Panc1 (cell line): Measurements from ENCODE around the gene CEP192. TPM values are rescaled to one million over a fixed set of nuclear protein-coding genes. Genes with fewer than 3 reads are reported as not detected.

Experiments
- ATAC-seq: fragments of 200-7000 bp; cut with Tn5 transposase; 2 replicates; pipeline ENCODE4 v1.9.1; 2020; ENCODE audit warnings: mild to moderate bottlenecking, moderate library complexity
- BruUV-seq: library from RNA; stranded (reverse); fragments of 400-500 nt; replicated peaks from 2 replicates; lab custom pipeline; 2021; lab: Mats Ljungman, UMichigan
- CTCF ChIA-PET: fragments of 300-600 bp; sonication (Branson Sonifier 250); formaldehyde crosslinking; loops from one replicate; lab custom pipeline; 2022; ENCODE audit warnings: antibody characterized with exemption; lab: Charles Lee
- POLR2A ChIA-PET: fragments of 300-600 bp; sonication (Branson Sonifier 250); formaldehyde crosslinking; loops from one replicate; lab custom pipeline; 2022; ENCODE audit warnings: antibody characterized with exemption; lab: Charles Lee
- DNase-seq: peaks from one replicate; pipeline ENCODE4 v3.0.0-alpha.2; 2010; ENCODE audit warnings: low read depth, low spot score
- H3K27ac ChIP-seq: 2 replicates; pipeline ENCODE4 v1.5.1; 2011; ENCODE audit warnings: mild to moderate bottlenecking, low read length, inconsistent platforms
- H3K27me3 ChIP-seq: fragments of 200-500 bp; sonication (Bioruptor generic); 2 replicates; pipeline ENCODE4 v1.6.0; 2014; ENCODE audit warnings: low read length, inconsistent platforms; ENCODE audit not compliant: control insufficient read depth, insufficient read depth
- H3K36me3 ChIP-seq: fragments of 200-500 bp; sonication (Bioruptor generic); 2 replicates; pipeline ENCODE4 v1.5.1; 2014; ENCODE audit warnings: inconsistent platforms, mild to moderate bottlenecking, low read length, moderate library complexity; ENCODE audit not compliant: control insufficient read depth, insufficient read depth
- H3K4me1 ChIP-seq: 2 replicates; pipeline ENCODE4 v1.5.1; 2011; ENCODE audit warnings: inconsistent platforms, mild to moderate bottlenecking, low read length, moderate library complexity; ENCODE audit not compliant: control insufficient read depth, insufficient read depth
- H3K4me3 ChIP-seq, 2 experiments: 2 replicates each; pipeline ENCODE4 v1.5.1; 2011 to 2012; ENCODE audit warnings: low read depth in 2 of 2, low read length in 2 of 2, mild to moderate bottlenecking in 2 of 2, inconsistent platforms in 1 of 2, moderate library complexity in 1 of 2
- H3K9me3 ChIP-seq: fragments of 200-500 bp; sonication (Bioruptor generic); 2 replicates; pipeline ENCODE4 v1.5.1; 2014; ENCODE audit warnings: low read depth, mild to moderate bottlenecking, inconsistent platforms, low read length, moderate library complexity; ENCODE audit not compliant: control insufficient read depth, insufficient read depth
- CTCF ChIP-seq: fragments of 450-650 bp; IDR thresholded peaks from 2 replicates; pipeline ENCODE4 v1.5.1; 2017; ENCODE audit warnings: mild to moderate bottlenecking
- POLR2AphosphoS5 ChIP-seq: IDR thresholded peaks from 2 replicates; pipeline ENCODE4 v1.6.1; 2012; ENCODE audit warnings: mild to moderate bottlenecking, low read depth, low read length, moderate library complexity
- REST ChIP-seq, 2 experiments: IDR thresholded peaks; 2 replicates each; pipeline ENCODE4 v1.6.1; 2011 to 2012; ENCODE audit warnings: low read depth in 2 of 2, control low read depth in 1 of 2, low read length in 1 of 2, mild to moderate bottlenecking in 1 of 2, moderate library complexity in 1 of 2; ENCODE audit not compliant: insufficient read depth in 1 of 2
- SIN3A ChIP-seq: IDR thresholded peaks from 2 replicates; pipeline ENCODE4 v1.6.1; 2012; ENCODE audit warnings: low read depth, mild to moderate bottlenecking, low read length, moderate library complexity, borderline replicate concordance; ENCODE audit not compliant: insufficient read depth
- TCF7L2 ChIP-seq: IDR thresholded peaks from 2 replicates; pipeline ENCODE4 v1.6.1; 2011; ENCODE audit warnings: mild to moderate bottlenecking, low read depth, low read length, inconsistent platforms
- in situ Hi-C: cut with HindIII; loops from 2 replicates; pipeline ENCODE4 v1.10.0; 2016; ENCODE audit warnings: low sequenced_read_pairs, low pct_unique_long_range_greater_than_20kb
- intact Hi-C: fragments of 100-400 bp; cut with micrococcal nuclease; formaldehyde crosslinking; loops from one replicate; pipeline ENCODE4 v1.10.0; 2022; ENCODE audit not compliant: unreplicated experiment
- total RNA-seq: library from RNA; stranded (reverse); gene quantifications from one replicate; pipeline ENCODE4 v1.2.1, GENCODE V29; 2021; ENCODE audit not compliant: unreplicated experiment

Gene CEP192
- total RNA-seq, 1 experiment from 2014 or later: 27.2 TPM

- TF ChIP-seq SIN3A: no peak
- no peak for TF ChIP-seq REST (IDR thresholded peaks at IDR 0.05; ENCODE audit: insufficient read depth in 1 of 2, low read depth in 2 of 2, low read length in 1 of 2)
- TF ChIP-seq TCF7L2: no peak
- no peak for TF ChIP-seq CTCF
- no peak for TF ChIP-seq POLR2AphosphoS5
- intact Hi-C loops: loop anchor here (10.0 kb wide), 1 partner anchor 76 kb away; no protein-coding TSS in a partner anchor
- H3K36me3 ChIP-seq: peaks cover 17% of the 10 kb centered on the region
- ChIA-PET CTCF (no interaction called here), POLR2A (no interaction called here)
- no peaks in the 10 kb centered on the region for H3K27me3 ChIP-seq
- no peaks in the 10 kb centered on the region for H3K9me3 ChIP-seq
- ATAC-seq: no peak
- no peak for DNase-seq
- no peaks in the 10 kb centered on the region for H3K4me1 ChIP-seq
- no TSS peak for BruUV-seq
- H3K4me3 ChIP-seq: no peak overlapping the region
- in situ Hi-C loops: no loop called here
- H3K27ac ChIP-seq: no peak overlapping the region
Measured at GRCh38 chr18:13110559-13110958, 119.4 kb downstream of the CEP192 start.

GRCh38 chr18:13112982-13113381, 121.8 kb downstream of the CEP192 start:
- intact Hi-C loops: loop anchor here (10.0 kb wide), 1 partner anchor 78 kb away; no protein-coding TSS in a partner anchor
- peak; percentile 89 for ATAC-seq
- no peaks in the 10 kb centered on the region for H3K9me3 ChIP-seq
- BruUV-seq: no TSS peak
- no peaks in the 10 kb centered on the region for H3K27me3 ChIP-seq
- DNase-seq: no peak
- no peak overlapping the region for H3K4me3 ChIP-seq
- H3K27ac ChIP-seq: no peak overlapping the region
- TF ChIP-seq CTCF: peak; percentile 47; the same call in 1 of the 2 replicates
- no peak for TF ChIP-seq POLR2AphosphoS5
- TF ChIP-seq REST (IDR thresholded peaks at IDR 0.05; ENCODE audit: insufficient read depth in 1 of 2, low read depth in 2 of 2, low read length in 1 of 2): no peak
- TF ChIP-seq SIN3A: no peak
- no peaks in the 10 kb centered on the region for H3K4me1 ChIP-seq
- peaks cover 22% of the 10 kb centered on the region for H3K36me3 ChIP-seq
- ChIA-PET CTCF (no interaction called here), POLR2A (no interaction called here)
- in situ Hi-C loops: no loop called here
